Mononuclear cell (primary cell): ENCODE data around the gene SLC35B4. TPM values are rescaled to one million over a fixed set of nuclear protein-coding genes. Genes with fewer than 3 reads are reported as not detected.

Source experiments
- H3K27me3 ChIP-seq: 2 replicates; pipeline ENCODE4 v1.6.0; 2011; ENCODE audit warnings: low read length, control low read depth; ENCODE audit not compliant: insufficient read depth
- H3K4me1 ChIP-seq: 2 replicates; pipeline ENCODE4 v1.5.1; 2011; ENCODE audit warnings: mild to moderate bottlenecking, low read length, control low read depth; ENCODE audit not compliant: insufficient read depth
- H3K4me3 ChIP-seq: 2 replicates; pipeline ENCODE4 v1.5.1; 2011; ENCODE audit warnings: mild to moderate bottlenecking, low read length, moderate library complexity
- H3K9me3 ChIP-seq: 2 replicates; pipeline ENCODE4 v1.5.1; 2011; ENCODE audit warnings: low read depth, mild to moderate bottlenecking, control low read depth, low read length
- total RNA-seq: library from RNA; depleted of rRNA; stranded (reverse); fragments of >200 nt; gene quantifications from one replicate; pipeline ENCODE4 v1.2.3, GENCODE V29; 2012

SLC35B4 gene, protein sequence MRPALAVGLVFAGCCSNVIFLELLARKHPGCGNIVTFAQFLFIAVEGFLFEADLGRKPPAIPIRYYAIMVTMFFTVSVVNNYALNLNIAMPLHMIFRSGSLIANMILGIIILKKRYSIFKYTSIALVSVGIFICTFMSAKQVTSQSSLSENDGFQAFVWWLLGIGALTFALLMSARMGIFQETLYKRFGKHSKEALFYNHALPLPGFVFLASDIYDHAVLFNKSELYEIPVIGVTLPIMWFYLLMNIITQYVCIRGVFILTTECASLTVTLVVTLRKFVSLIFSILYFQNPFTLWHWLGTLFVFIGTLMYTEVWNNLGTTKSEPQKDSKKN
- total RNA-seq = 6.8 TPM

- peak within 1 kb of the TSS; percentile 80 for H3K4me3 ChIP-seq
- peaks cover 6% of the 10 kb centered on the region for H3K27me3 ChIP-seq
- H3K4me1 ChIP-seq = peaks cover 14% of the 10 kb centered on the region
- no peaks in the 10 kb centered on the region for H3K9me3 ChIP-seq
These were observed at the start of gene SLC35B4 for GRCh38 chr7:134316539-134317344. Gene SLC35B4 (minus strand): TSS chr7:134316930. CDS start chr7:134316751, 179 bp downstream.

- no peaks in the 10 kb centered on the region for H3K4me1 ChIP-seq
- H3K9me3 ChIP-seq = no peaks in the 10 kb centered on the region
- no peak overlapping the region for H3K4me3 ChIP-seq
These were observed 49.8 kb upstream of the SLC35B4 start for GRCh38 chr7:134366481-134366880.

DNA sequence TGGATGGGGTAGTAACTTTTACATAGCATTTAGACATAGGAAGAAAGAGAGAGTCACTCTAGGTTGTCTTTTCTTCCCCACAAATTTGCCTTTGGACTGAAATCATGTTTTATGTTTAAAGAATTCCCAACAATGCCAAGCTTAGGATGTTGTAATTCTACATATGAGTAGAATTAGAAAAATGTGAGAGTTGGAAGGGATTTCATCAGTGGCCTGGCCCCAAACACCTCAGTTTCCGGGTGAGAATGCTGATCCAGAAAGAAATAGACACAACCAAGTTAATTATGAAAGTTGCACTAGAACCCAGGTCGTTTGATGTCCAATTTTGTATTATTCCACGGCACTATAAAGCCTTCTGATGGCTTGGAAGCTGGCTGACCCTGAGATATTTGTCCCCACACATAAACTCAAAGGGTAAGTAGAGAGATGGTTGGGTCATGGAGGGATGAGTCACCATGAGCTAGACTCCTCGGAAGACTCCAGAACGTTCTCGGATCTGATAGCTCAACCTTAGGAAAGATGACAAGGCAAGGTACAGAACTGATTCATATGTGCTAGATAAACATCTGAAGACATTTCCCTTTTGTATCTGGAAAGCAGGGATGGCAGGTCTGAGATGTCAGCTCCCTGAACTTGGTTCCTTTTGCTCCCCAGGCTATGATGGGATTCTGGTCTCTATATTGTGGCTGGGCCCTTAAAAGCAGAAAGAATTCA lies 48.8 kb upstream of the SLC35B4 start:
- peaks cover 3% of the 10 kb centered on the region for H3K27me3 ChIP-seq
- H3K4me1 ChIP-seq = no peaks in the 10 kb centered on the region
- no peaks in the 10 kb centered on the region for H3K9me3 ChIP-seq
- H3K4me3 ChIP-seq = no peak overlapping the region

More at GRCh38 chr7:134366481-134366880, 49.8 kb upstream of the SLC35B4 start:
- H3K27me3 ChIP-seq = peaks cover 3% of the 10 kb centered on the region

GRCh38 chr7:134364619-134365037 lies 47.9 kb upstream of the SLC35B4 start:
- Histone ChIP-seq H3K4me3 (no peak overlapping the region), H3K4me1 (no peaks in the 10 kb centered on the region), H3K27me3 (peaks cover 3% of the 10 kb centered on the region), H3K9me3 (no peaks in the 10 kb centered on the region)

GRCh38 chr7:134362587-134363483 lies 46.1 kb upstream of the SLC35B4 start:
- peaks cover 3% of the 10 kb centered on the region for H3K27me3 ChIP-seq
- H3K4me3 ChIP-seq = no peak overlapping the region
- no peaks in the 10 kb centered on the region for H3K4me1 ChIP-seq
- no peaks in the 10 kb centered on the region for H3K9me3 ChIP-seq

DNA sequence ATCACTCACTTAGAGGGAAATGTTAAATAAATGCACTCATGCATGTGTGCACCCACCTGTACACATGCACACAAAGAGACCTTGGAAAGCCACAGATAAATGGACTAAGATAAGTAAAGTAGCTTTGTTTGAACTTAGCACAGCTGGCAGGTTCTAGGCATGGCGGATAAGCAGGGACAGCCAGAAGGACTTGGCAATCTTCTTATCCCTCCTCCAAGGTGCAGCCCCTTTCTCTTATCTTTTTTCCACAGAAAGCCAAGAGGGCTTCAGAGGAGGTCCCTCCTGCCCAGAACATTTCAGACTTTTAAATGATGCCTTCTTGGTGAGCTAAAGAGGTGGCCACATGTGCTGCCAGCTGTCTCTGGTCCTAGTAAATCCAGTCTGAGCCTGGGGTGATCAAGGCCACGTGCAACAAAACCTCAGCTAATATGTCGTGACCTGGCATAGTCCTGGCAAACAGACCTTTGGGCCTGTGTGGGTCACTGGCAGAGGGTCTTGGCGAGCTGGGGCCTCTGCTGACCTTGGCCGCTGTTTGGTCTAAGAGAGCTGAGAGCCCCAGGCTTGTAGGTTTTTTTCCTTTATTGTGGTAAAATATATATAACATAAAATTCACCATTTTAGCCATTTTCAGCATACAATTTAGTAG lies 43.2 kb upstream of the SLC35B4 start:
- Histone ChIP-seq H3K27me3 (no peaks in the 10 kb centered on the region), H3K9me3 (no peaks in the 10 kb centered on the region), H3K4me3 (no peak overlapping the region), H3K4me1 (peaks cover 12% of the 10 kb centered on the region)

DNA sequence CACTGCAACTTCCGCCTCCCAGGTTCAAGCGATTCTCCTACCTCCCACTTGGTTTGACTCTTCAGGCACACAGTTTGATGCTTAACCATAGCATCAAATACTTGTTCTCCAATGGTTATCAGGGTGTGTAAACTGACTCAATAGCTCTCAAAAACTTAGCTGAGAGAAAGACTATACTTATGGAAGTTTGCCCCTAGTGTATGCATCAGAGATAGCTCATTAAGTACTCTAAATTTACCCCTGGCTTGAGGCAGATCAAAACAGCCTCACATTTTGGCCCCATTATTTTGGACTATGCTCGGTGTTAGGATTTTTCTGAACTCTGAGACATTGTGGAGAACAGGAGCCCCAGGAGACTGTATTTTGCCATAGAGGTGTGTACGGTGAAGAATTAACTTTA lies 40.8 kb upstream of the SLC35B4 start:
- Histone ChIP-seq H3K4me3 (no peak overlapping the region), H3K4me1 (peaks cover 12% of the 10 kb centered on the region), H3K27me3 (no peaks in the 10 kb centered on the region), H3K9me3 (no peaks in the 10 kb centered on the region)

DNA sequence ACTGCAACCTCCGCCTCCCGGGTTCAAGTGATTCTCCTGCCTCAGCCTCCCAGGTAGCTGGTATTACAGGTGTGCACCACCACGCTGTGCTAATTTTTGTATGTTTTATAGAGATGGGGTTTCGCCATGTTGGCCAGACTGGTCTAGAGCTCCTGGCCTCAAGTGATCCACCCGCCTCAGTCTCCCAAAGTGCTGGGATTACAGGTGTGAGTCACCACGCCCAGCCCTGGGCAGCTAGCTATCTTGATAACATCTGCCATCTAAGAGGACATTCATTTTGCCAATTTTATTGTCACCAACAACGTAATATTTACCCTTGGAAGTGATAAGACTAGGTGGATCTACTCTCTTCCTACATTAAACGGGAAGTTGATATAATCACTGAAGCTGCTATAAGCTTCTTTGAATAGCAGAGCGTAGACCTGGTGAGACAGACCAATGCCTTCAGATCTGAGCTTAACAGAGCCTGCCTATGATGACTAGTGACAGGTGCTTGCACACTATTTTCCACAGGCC lies 39.7 kb upstream of the SLC35B4 start:
- H3K9me3 ChIP-seq = no peaks in the 10 kb centered on the region
- no peaks in the 10 kb centered on the region for H3K27me3 ChIP-seq
- peaks cover 12% of the 10 kb centered on the region for H3K4me1 ChIP-seq
- H3K4me3 ChIP-seq = no peak overlapping the region

GRCh38 chr7:134355927-134356326 lies 39.2 kb upstream of the SLC35B4 start:
- Histone ChIP-seq H3K4me3 (no peak overlapping the region), H3K9me3 (no peaks in the 10 kb centered on the region), H3K27me3 (no peaks in the 10 kb centered on the region), H3K4me1 (peaks cover 12% of the 10 kb centered on the region)

DNA sequence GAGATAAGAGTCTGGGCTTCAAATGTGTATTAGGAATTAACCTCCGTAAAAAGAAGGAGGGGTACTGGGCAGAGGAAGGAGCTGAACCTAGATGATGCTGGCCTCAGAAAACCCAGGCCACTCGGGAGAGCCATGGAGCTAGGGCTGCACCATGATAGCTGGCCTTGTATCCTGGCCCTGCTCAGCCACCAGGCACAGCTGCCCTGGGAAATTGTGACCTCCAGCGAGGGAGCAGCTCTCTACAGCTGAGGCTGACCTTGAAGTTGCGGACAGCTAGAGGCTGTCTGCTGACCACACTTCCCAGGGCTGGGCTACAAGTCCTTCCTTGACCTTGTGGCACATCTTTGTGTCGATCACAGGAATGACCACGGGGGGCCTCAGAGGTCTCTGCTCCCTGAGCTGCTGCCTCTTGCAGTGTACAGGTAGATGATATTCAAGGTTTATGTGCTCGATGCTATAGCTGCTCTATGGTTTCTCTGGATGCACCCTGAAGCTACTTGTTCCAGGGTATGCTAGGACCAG lies 38.3 kb upstream of the SLC35B4 start:
- H3K4me3 ChIP-seq = no peak overlapping the region
- H3K9me3 ChIP-seq = no peaks in the 10 kb centered on the region
- peaks cover 12% of the 10 kb centered on the region for H3K4me1 ChIP-seq
- no peaks in the 10 kb centered on the region for H3K27me3 ChIP-seq

GRCh38 chr7:134353411-134353810 lies 36.7 kb upstream of the SLC35B4 start:
- Histone ChIP-seq H3K4me1 (peaks cover 12% of the 10 kb centered on the region), H3K9me3 (no peaks in the 10 kb centered on the region), H3K4me3 (no peak overlapping the region), H3K27me3 (no peaks in the 10 kb centered on the region)

DNA sequence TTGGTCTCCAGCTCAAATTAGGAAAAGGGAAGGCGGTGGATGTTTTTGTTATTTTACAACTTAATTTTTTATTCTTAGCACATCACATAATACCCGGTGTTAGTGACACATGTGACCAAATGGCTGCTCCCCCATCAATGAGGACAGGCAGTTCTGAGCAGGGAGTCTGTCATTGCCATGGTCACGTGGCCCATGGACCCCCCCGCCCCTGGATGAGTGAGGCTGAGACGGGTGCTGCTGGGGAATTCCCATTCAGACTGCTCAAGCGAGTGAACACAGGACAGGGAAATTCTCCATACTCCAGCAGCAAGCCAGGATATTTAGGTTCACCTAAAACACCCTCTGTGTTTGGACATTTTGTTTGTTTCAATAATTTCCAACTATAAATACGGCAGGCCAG lies 34.7 kb upstream of the SLC35B4 start:
- Histone ChIP-seq H3K4me3 (no peak overlapping the region), H3K9me3 (no peaks in the 10 kb centered on the region), H3K4me1 (peaks cover 8% of the 10 kb centered on the region), H3K27me3 (no peaks in the 10 kb centered on the region)

GRCh38 chr7:134350709-134351108 lies 34.0 kb upstream of the SLC35B4 start:
- peaks cover under 1% of the 10 kb centered on the region for H3K4me1 ChIP-seq

More at GRCh38 chr7:134350709-134351108, 34.0 kb upstream of the SLC35B4 start:
- Histone ChIP-seq H3K4me3 (no peak overlapping the region), H3K9me3 (no peaks in the 10 kb centered on the region), H3K27me3 (no peaks in the 10 kb centered on the region)
